HepG2 (cell line): ENCODE data around the gene SLFN12L.

Source experiments
- ARHGAP35 ChIP-seq: sonication (generic); formaldehyde crosslinking; IDR thresholded peaks from 2 replicates; pipeline ENCODE4 v1.9.0; 2022; ENCODE audit warnings: mild to moderate bottlenecking, inconsistent platforms, moderate library complexity, missing genetic modification reagents, borderline replicate concordance
- CEBPG ChIP-seq: IDR thresholded peaks from 2 replicates; pipeline ENCODE4 v1.6.1; 2016
- FOXK2 ChIP-seq: fragments of 450-650 bp; IDR thresholded peaks from 2 replicates; pipeline ENCODE4 v1.6.1; 2016
- GABPA ChIP-seq, 2 experiments: IDR thresholded peaks; 2 replicates each; pipeline ENCODE4 v1.6.1; 2011 to 2016; ENCODE audit warnings: low read depth in 2 of 2, low read length in 1 of 2, missing biosample characterization in 1 of 2, missing genetic modification characterization in 1 of 2
- JARID2 ChIP-seq: sonication (generic); formaldehyde crosslinking; IDR thresholded peaks from 2 replicates; pipeline ENCODE4 v1.8.1; 2023; ENCODE audit warnings: missing genetic modification reagents, inconsistent platforms; ENCODE audit not compliant: insufficient replicate concordance
- NRL ChIP-seq: sonication (generic); formaldehyde crosslinking; IDR thresholded peaks from 2 replicates; pipeline ENCODE4 v1.5.0; 2020; ENCODE audit warnings: missing genetic modification reagents, mild to moderate bottlenecking, moderate library complexity, borderline replicate concordance
- POLR2A ChIP-seq, 2 experiments: IDR thresholded peaks; 2 replicates each; pipeline ENCODE4 v1.6.1; 2011; ENCODE audit warnings: low read depth in 2 of 2, low read length in 2 of 2, mild to moderate bottlenecking in 1 of 2, moderate library complexity in 1 of 2; ENCODE audit not compliant: insufficient read depth in 1 of 2
- TAF1 ChIP-seq: sonication (generic); formaldehyde crosslinking; IDR thresholded peaks from 2 replicates; pipeline ENCODE4 v1.4.0; 2020; ENCODE audit warnings: missing genetic modification reagents
- ZBTB7A ChIP-seq: sonication (generic); formaldehyde crosslinking; IDR thresholded peaks from 2 replicates; pipeline ENCODE4 v1.8.0; 2022; ENCODE audit warnings: mild to moderate bottlenecking, missing genetic modification reagents
- TF ChIP-seq, protein P1 (sequence below): conservative IDR thresholded peaks from 2 replicates; pipeline ENCODE4 v1.6.1; 2018; ENCODE audit warnings: missing genetic modification reagents

DNA sequence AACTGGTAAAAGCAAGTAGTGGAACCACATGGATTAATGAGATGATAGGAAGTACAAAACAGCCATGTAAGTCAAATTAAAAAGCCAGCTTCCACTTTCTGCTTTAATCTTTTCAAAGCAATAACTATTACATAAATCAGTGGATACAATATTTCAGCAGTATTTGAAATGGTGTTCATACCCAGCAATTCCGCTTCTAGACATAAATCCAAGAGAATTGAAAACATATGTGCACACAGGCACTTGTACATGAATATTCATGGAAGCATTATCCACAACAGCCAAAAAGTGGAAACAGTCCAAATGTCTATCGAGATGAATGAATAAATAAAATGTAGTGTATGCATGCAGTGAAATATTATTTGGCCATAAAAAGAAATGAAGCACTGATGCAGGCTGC lies 27.4 kb downstream of the SLFN12L start:
- TF ChIP-seq ZBTB7A (CRISPR knock-in tag) (no peak), POLR2A (IDR thresholded peaks at IDR 0.05; ENCODE audit: insufficient read depth in 1 of 2, low read depth in 2 of 2, low read length in 2 of 2) (no peak), JARID2 (CRISPR knock-in tag) (no peak), GABPA (IDR thresholded peaks at IDR 0.05; ENCODE audit: low read depth, low read length) (no peak), GABPA (CRISPR knock-in tag; IDR thresholded peaks at IDR 0.05; ENCODE audit: low read depth) (no peak), CEBPG (CRISPR knock-in tag) (no peak), ARHGAP35 (CRISPR knock-in tag) (no peak), TAF1 (no peak), FOXK2 (no peak), NRL (CRISPR knock-in tag) (no peak)
- TF ChIP-seq, protein P1, sequence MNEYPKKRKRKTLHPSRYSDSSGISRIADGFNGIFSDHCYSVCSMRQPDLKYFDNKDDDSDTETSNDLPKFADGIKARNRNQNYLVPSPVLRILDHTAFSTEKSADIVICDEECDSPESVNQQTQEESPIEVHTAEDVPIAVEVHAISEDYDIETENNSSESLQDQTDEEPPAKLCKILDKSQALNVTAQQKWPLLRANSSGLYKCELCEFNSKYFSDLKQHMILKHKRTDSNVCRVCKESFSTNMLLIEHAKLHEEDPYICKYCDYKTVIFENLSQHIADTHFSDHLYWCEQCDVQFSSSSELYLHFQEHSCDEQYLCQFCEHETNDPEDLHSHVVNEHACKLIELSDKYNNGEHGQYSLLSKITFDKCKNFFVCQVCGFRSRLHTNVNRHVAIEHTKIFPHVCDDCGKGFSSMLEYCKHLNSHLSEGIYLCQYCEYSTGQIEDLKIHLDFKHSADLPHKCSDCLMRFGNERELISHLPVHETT (CRISPR knock-in tag): no peak
